ENCODE results near the gene FXYD6.

Gene FXYD6

GRCh38 chr11:117794772-117795629, 81.5 kb downstream of the FXYD6 start:
- no peak for DNase-seq (ENCODE audit: low spot score)

- DNase-seq (ENCODE audit: low spot score): no peak
Measured at GRCh38 chr11:117794135-117794534, 82.3 kb downstream of the FXYD6 start.

- DNase-seq (ENCODE audit: low spot score): no peak
Measured at GRCh38 chr11:117793583-117793982, 82.9 kb downstream of the FXYD6 start.

GRCh38 chr11:117792992-117793391, 83.5 kb downstream of the FXYD6 start:
- DNase-seq (ENCODE audit: low spot score): no peak

- no peak for DNase-seq (ENCODE audit: low spot score)
Measured at GRCh38 chr11:117792241-117792640, 84.2 kb downstream of the FXYD6 start.

GRCh38 chr11:117790279-117790678, 86.2 kb downstream of the FXYD6 start:
- no peak for DNase-seq (ENCODE audit: low spot score)

GRCh38 chr11:117789241-117789640, 87.2 kb downstream of the FXYD6 start:
- no peak for DNase-seq (ENCODE audit: low spot score)
